ENCODE data around the gene MATN1. TPM values are rescaled to one million over a fixed set of nuclear protein-coding genes. Genes with fewer than 3 reads are reported as not detected.

Gene MATN1
- total RNA-seq, 4 donors from 2014 or later, result 0.46 to 1.7 TPM; not detected in 2

- TF ChIP-seq CTCF (IDR thresholded peaks at IDR 0.05) (no peak), POLR2A (IDR thresholded peaks at IDR 0.05) (no peak)
- Histone ChIP-seq H3K4me3 (no peak overlapping the region), H3K9me3 (no peaks in the 10 kb centered on the region), H3K27me3 (no peaks in the 10 kb centered on the region), H3K36me3 (no peaks in the 10 kb centered on the region), H3K27ac (no peak overlapping the region), H3K4me1 (no peaks in the 10 kb centered on the region)
- intact Hi-C loops (cut with DNase I; ENCODE audit: low total_unique reads), result loop anchor here (5.0 to 10.0 kb wide), 2 partner anchors 53 to 351 kb away; no protein-coding TSS in a partner anchor
- no peak for DNase-seq
These were observed 790 bp upstream of the MATN1 start for GRCh38 chr1:30724175-30724574.

- Histone ChIP-seq H3K9me3 (no peaks in the 10 kb centered on the region), H3K27ac (no peak overlapping the region), H3K27me3 (no peaks in the 10 kb centered on the region), H3K36me3 (no peaks in the 10 kb centered on the region), H3K4me1 (no peaks in the 10 kb centered on the region), H3K4me3 (no peak overlapping the region)
- TF ChIP-seq POLR2A (IDR thresholded peaks at IDR 0.05) (no peak), CTCF (IDR thresholded peaks at IDR 0.05) (no peak)
- intact Hi-C loops (cut with DNase I; ENCODE audit: low total_unique reads), result loop anchor here (5.0 to 10.0 kb wide), 2 partner anchors 55 to 353 kb away; no protein-coding TSS in a partner anchor
- DNase-seq, result no peak
These were observed 1.4 kb downstream of the MATN1 start for GRCh38 chr1:30721812-30722537.

GRCh38 chr1:30721341-30721793, 2.0 kb downstream of the MATN1 start:
- intact Hi-C loops (cut with DNase I; ENCODE audit: low total_unique reads), result loop anchor here (5.0 to 10.0 kb wide), 2 partner anchors 56 to 353 kb away; no protein-coding TSS in a partner anchor
- Histone ChIP-seq H3K27me3 (no peaks in the 10 kb centered on the region), H3K9me3 (no peaks in the 10 kb centered on the region), H3K27ac (no peak overlapping the region), H3K4me3 (no peak overlapping the region), H3K4me1 (no peaks in the 10 kb centered on the region), H3K36me3 (no peaks in the 10 kb centered on the region)
- DNase-seq, result no peak
- TF ChIP-seq CTCF (IDR thresholded peaks at IDR 0.05), result no peak
- no peak for TF ChIP-seq POLR2A (IDR thresholded peaks at IDR 0.05)

GRCh38 chr1:30720271-30721223, 2.8 kb downstream of the MATN1 start:
- TF ChIP-seq CTCF (IDR thresholded peaks at IDR 0.05), result no peak
- no peak for TF ChIP-seq POLR2A (IDR thresholded peaks at IDR 0.05)
- Histone ChIP-seq H3K4me1 (no peaks in the 10 kb centered on the region), H3K4me3 (no peak overlapping the region), H3K27me3 (no peaks in the 10 kb centered on the region), H3K36me3 (no peaks in the 10 kb centered on the region), H3K27ac (no peak overlapping the region), H3K9me3 (peaks cover 0 to 4% of the 10 kb centered on the region in 2 donors)
- intact Hi-C loops (cut with DNase I; ENCODE audit: low total_unique reads), result loop anchor here (5.0 to 10.0 kb wide), 2 partner anchors 57 to 354 kb away; no protein-coding TSS in a partner anchor
- DNase-seq, result no peak

Data from uterus (tissue), 4 donors.